Suppressor macrophage (primary cell): ENCODE data around the gene B3GNT2.

ENCODE experiments used
- DNase-seq, 4 experiments: peaks; one replicate each; pipeline ENCODE4 v3.0.0-alpha.2; 2020 to 2022

Gene B3GNT2

DNA sequence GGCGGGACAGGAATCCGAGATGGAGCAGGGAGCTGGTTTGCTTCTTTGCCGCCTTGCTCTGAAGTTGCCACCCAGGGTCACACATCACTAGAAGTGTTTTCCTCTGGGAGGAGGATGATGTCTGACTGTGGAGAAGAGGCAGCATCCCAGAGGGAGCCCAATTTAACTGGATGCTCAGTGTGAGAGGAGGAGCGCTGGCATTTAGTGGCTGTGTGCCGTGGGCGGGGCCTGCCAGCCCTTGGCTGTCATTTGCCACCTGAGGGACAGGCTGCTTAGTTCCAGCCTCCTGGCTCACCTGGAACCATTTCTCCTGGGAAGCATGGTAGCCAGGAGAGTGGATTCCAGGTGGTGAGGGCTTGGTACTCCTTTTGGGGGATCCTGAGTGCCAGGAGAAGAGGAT is 9.6 kb downstream of the B3GNT2 start:
- no peak for DNase-seq

DNA sequence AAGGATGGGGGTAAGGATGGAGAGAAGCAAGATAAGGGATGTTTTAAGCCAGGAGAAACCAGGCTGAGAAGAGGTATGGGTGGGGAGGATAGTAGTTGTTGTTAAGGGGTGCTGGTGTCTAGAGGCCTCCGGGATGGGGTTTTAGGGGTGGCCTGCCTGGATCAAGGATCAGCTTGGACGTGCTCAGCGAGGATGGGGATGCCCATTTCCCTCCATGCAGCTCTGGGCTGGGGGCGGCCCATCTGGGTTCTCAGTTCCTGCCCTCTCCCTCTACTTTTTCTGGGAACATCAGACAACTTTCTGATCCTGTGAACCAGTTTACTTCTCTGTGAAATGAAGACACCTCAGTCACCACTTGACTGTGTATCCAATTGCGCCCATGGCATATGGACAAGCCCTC is 10.1 kb downstream of the B3GNT2 start:
- DNase-seq = no peak

DNA sequence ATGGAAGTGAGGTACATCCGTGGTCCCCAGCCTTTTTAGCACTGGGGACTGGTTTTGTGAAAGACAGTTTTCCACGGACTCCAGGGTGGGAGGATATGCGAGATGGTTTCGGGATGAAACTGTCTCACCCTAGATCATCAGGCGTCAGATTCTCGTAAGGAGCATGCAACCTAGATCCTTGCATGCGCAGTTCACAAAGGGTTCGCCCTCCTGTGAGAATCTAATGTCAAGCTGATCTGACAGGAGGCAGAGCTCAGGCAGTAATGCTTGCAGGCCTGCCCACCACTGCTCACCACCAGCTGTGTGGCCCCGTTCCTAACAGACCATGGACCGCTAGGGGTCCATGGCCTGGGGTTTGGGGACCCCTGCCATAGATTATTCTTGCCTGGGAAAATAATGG is 11.6 kb downstream of the B3GNT2 start:
- DNase-seq = no peak

DNA sequence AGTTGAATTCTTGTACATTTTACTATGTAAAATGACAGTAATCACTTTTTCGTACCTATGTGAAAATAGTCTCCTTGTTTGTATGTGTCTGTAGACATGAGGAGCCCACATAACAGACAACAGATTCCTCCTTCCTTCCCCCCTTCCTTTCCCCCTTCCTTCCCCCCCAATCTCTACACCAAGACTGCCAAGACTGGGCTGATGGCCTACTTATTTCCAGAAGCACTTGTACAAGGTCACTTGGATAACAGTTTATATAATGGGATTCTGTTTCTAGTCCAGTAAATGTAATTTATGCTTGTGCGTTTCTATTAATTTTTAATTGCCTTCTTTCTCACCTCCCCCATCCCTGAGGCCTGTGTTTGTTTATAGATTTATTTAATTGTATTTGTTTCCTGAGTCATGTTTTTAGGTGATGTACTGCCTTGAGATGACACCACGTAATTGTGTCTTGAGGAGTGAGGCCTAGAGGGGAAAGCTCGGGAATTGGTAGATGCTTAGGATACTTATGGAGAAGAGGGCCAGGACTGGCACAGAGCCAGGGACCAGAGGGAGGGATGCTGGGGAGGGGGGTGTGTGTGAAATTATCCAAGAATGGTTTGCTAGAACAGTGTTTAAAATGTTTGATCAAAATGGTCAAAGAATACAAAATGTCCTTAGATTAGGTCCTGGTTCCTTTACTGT is 12.3 kb downstream of the B3GNT2 start:
- DNase-seq = no peak

DNA sequence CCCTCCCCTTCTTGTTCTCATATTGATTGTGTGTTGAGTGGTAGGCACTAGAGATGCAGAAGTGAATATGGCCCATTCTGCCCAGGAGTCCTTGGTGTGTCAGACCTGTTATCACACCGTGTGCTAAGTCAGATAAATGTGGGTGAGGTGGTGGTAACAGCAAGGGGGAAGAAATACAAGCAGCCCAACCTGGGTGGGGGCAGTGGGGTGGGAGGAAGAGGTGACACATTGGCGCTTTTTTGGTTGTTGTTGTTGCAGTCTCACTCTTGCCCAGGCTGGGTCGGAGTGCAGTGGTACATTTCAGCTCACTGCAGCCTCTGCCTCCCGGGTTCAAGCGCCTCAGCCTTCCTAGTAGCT is 12.8 kb downstream of the B3GNT2 start:
- DNase-seq = no peak

DNA sequence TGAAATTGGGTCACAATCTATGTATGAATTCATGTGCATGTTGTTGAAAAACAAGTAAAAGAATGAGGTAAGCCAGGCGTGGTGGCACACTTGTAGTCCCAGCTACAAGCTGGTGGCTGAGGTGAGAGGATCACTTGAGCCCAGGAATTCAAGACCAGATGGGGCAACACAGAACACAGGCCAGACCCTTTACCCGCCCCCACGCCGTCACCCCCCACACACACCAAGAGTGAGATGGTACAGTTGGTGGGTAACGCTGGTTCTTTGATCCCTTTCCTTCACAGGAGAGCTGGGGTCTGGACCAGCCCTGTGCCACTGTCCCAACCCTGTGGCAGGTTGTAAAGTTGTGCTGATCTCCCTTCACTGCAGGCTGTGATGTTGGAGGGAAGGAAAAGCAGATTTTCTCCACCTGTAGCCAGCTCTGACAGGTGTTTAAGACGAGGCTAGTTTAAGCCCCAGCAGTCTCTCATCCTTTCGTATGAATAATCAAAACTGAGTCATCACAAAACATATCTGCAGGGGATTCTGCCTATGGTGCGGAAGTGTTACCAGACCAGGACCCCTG is 13.6 kb downstream of the B3GNT2 start:
- DNase-seq = no peak

DNA sequence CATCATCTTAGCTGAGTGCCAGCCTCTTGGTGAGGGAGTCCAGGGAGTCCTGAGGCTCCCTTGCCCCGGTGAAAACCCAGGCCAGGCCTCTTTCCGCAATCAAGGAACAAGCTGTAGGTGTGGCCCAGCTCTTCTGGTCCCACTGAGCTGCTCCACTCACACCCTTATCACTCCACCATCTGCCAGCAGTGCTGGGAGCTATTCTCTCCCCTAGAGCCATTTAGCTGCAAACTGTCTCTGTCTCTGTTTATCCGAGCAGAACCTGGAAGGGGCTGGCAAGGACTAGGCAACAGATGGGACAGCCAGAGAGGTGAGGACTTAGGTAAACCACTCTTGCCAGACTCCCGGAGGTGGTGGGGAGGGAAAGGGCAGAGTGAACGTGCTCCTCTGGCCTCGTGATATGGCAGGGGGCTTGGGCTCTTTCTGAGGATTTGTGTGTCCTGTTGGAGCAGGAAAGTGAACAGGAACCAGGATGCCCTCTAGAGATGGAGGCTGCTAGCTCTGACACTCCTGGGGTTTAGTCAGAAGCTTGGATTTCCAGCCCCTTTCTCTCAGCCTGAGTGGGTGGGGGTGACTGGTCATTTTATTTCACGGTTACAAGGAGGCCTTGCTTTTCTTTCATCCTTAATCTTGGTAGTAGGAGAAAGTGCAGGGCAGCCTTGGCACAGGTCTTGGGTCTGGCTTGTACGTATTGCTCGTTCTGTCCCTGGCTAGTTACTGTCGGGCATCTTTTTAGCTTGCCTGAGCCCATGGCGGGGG is 19.6 kb downstream of the B3GNT2 start:
- DNase-seq = peak in 3 of 4 experiments; percentile 46 to 54 (median 46)

DNA sequence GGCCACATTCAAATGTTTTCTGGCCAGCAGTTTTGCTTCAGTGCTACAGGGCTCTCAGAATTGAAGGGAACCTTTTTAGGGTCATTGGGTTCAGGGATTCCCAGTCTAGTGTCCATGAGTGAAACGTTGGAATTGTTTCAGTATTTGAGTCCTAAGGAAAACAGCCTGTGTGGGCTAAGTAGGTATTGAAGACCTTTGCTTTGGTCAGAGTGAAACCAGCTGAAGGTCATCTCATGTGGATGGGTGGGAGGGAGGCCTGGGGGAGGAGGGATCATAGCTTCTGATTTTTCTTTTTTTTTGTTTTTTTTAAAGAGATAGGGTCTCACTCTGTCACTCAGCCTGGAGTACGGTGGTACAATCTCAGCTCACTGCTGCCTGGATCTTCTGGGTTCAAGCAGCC is 20.2 kb downstream of the B3GNT2 start:
- no peak for DNase-seq

DNA sequence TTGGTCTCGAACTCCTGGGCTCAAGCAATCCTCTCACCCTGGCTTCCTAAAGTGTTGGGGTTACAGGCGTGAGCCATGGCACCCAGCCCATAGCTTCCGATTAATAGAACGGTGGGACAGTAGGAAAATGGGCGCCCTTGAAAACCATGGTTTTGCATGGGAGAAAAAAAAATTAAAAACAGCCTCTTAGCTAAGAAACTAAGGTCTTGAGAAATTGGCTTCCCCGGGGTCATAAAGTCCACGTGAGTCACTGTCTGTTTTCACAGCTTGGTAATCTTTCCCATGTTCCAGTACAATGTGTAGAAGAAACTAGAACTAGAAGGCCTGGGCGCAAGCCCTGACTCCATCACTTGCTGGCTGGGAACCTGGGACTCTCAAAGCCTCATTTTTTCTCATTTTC is 20.7 kb downstream of the B3GNT2 start:
- peak; percentile 60 to 77 (median 71) for DNase-seq

DNA sequence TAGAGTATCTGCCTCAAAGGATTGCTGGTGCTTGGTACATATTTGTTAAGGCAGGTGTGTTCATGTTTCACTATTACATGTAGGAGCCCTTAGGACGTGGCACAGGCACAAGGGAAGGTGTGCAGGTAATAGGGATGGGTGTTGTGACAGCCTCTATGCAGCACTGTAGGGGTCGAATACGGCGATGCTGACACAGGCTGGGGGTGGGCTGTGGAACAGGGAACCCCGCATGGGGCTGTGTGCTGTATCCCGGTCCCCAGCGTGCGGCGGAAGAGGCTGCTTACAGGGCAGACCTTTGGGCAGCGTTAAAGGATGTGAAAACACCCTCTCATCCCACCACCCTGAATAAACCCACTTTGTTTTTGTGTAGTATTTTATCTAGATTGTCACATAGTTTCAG is 21.5 kb downstream of the B3GNT2 start:
- no peak for DNase-seq

DNA sequence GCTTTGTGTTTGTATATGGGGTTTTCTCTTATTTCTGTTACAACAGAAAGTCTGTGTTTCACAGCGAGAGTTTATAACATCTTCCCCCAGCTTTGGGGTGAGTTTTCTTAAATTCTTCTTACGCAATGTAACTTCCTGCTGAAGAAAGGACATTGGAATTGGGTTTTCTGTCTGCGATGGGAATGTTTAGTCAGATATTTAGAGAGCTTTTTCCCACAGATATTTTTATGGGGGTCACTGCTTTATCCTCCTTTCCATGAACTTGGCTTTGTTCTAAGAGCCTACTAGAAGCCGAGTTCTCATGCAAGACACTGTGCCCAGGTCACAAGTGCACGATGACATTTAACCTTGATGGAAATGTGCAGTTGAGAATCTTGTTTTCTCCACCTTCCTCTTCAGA is 22.1 kb downstream of the B3GNT2 start:
- DNase-seq = peak in 2 of 4 experiments; percentile 49 to 63

DNA sequence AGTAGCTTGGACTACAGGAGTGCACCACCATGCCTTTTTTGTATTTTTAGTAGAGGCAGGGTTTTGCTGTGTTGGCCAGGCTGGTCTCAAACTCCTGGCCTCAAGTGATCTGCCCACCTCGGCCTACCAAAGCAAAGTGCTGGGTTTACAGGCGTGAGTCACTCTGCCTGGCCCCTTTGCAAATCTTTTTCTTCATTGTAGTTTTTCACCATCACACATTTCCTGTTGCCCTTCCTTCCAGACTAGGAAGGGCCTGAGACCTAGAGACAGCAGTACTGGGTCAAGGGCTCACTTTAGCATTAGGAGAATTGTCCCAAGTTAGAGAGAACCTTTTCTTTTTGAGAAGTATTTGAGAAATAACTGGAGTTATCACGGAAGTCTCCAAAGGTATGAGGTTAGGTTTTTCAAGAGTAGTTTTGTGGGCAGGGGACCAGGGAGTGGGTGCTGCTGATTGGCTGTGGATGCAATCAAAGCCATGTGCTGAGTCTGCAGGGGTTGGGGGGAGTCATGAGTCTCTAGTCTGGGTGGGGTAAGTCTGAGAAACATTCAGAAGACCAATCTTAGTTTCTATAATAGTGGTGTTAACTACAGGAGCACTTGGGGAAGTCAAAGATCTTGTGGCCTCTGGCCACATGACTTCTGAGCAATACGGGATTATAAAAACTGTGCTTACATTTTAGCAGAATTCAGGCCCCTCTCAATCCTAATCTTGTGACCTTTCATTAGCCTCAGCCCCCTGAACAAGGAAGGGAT is 23.7 kb downstream of the B3GNT2 start:
- peak; percentile 51 to 78 (median 68) for DNase-seq

DNA sequence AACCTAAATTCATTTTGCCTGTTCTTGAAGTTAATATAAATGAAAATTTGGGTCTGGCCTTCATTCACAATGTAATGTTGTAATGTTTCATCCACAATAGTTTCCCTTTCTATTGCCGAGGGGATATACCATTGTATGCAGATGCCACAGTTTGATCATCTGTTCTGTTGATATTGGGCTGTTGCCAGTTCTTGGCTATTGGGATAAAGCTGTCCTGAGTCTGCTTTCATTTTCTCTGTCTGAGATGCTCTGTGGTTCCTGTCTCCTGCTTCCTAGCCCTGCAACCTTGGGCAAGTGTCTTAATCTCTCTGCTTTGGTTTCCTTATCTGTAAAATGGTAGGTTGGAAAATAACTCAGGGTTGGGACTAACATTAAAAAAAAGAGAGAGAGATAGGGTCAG is 25.2 kb downstream of the B3GNT2 start:
- no peak for DNase-seq

DNA sequence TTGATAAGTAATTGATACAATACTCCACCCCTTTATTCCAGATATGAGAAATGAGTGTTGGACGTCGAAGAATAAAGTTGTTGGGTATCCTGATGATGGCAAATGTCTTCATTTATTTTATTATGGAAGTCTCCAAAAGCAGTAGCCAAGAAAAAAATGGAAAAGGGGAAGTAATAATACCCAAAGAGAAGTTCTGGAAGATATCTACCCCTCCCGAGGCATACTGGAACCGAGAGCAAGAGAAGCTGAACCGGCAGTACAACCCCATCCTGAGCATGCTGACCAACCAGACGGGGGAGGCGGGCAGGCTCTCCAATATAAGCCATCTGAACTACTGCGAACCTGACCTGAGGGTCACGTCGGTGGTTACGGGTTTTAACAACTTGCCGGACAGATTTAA is 26.3 kb downstream of the B3GNT2 start:
- peak in 3 of 4 experiments; percentile 47 to 66 (median 60) for DNase-seq

DNA sequence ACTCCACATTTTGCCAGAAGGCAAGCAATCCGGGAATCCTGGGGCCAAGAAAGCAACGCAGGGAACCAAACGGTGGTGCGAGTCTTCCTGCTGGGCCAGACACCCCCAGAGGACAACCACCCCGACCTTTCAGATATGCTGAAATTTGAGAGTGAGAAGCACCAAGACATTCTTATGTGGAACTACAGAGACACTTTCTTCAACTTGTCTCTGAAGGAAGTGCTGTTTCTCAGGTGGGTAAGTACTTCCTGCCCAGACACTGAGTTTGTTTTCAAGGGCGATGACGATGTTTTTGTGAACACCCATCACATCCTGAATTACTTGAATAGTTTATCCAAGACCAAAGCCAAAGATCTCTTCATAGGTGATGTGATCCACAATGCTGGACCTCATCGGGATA is 26.8 kb downstream of the B3GNT2 start:
- DNase-seq = no peak

DNA sequence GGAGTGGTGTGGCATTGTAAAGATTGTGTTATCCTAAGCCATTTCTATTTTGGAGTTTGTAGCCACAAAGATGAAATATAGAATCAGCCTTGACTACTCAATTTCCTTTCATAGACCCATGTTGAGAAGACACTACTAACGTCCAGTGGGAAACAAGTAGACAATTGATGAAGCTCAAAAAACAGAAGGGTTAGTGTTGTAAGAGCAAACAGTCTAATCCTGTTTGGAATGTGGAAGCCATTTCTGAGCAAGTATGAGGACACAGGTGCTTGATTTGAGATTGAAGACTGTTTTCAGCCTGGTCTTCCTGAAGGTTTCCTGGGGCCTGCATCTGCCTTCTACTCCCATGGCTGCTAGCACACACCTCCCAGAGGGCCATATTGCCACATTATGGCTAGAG is 29.1 kb downstream of the B3GNT2 start:
- no peak for DNase-seq

DNA sequence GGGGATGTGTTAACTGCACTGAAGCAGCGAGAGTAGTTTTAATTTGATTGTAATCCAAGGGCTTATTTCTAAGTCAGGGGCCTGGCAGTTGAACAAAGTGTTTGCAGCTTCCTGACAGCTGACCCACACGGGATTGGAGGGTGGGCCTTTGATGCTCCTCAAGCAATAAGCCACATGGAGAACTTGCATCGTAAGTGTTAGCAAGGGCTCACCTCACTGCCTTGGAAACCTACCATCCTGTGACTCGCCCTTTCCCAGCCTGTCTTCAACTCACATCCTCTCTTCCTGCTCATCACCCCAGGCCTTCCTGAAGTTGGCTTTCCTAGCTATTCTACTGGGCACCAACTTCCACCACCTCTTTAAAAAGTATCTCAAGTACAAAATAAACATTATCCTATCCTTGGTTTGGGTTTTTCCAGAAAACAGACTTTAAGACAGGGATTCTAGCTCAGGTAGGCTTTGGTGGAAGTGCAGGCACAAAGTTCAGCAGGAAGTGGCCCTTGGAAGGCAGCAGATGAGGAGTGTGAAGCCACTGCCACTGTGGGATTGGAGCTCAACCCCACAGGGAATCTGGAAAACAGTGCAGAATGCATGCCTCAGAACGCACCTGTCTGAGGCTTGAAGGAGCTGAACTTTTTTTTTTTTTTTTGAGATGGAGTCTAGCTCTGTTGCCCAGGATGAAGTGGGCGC is 31.6 kb downstream of the B3GNT2 start:
- DNase-seq = no peak

DNA sequence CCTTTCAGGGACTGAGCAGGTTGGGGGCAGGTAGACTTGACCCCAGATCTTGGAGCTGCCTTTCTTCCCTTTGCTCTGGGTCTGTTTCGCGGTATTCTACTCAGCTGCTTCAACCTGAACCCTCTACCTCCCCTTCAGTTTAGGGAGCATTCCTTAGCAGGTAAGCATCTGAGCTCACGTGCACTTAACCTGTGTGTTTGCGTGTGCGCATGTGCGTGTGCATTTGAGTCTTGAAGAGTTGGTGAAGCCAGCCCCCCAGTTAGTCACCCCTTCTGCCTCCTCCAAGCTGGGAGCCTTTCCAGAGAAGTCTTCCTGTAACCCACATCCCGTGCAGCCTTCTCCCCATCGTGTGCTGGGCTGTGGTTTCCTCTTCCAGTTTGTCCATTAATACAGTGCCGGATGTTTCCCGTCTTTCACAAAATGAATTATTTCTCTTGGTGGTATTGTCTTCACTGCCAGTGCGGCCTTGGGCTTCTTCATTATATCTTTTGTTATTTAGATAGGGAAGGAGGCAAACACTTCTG is 33.2 kb downstream of the B3GNT2 start:
- DNase-seq = peak in 3 of 4 experiments; percentile 34 to 49 (median 37)

DNA sequence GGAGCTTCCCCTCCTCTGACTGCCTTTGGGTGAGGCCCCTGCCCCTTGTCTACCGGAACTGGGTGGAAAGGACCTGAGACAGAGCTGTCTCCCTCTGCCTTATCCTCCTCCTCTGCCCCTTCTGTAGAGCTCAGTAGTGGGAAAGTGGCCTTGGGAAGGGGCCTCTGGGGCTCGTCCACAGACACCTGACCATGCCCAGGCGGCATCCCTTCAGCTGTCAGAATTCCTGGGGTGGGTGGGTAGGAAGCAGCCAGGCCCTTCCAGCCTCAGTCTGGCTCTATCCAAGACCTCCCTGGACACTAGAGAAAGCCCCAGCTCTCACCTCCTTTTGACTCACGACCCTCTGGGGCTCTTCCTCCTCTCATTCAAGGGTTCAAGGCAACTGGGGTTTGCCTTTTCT is 35.6 kb downstream of the B3GNT2 start:
- no peak for DNase-seq

DNA sequence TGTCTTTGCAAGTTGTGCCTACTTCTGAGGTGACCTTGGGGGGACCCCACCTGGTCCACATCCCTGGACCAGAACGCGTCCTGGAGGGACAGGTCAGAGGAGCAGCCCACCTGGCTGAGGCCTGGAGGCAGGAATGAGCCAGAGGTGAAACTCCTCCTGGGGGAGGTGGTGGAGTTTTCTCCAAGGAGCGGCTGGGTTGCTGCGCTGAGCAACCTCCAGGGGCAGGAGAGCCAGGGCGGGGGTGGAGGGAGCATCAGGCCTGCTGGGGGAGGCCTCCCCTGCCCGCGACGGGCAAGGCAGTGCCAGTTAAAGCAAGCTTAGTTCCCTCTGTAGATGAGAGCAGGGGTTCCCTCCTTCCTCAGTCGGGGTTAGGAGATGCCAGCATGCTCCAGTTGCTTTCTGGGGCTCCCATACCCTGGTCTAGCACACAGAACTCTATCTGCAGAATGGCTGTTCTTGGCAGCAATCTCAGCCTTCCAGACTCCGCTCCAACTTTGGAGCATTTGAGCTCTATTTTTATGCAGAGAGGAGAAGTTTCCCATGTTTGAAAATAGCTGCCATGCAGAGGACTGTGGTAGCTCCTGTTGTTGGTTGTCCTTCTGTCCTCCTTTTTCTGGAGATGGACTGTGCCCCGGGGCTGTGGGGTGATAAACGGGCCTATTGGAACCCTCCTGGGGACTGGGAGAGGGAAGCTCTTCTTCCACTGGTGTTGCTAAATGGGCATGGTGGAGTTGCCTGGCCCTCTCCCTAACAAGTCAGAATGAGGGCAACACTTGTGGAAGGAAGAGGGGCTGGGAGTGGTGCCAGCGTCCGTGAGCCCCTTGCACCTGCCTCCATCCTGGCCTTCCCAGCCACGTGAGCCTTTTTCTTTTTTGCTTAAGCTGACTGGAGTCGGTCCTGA is 39.1 kb downstream of the B3GNT2 start:
- DNase-seq = no peak

DNA sequence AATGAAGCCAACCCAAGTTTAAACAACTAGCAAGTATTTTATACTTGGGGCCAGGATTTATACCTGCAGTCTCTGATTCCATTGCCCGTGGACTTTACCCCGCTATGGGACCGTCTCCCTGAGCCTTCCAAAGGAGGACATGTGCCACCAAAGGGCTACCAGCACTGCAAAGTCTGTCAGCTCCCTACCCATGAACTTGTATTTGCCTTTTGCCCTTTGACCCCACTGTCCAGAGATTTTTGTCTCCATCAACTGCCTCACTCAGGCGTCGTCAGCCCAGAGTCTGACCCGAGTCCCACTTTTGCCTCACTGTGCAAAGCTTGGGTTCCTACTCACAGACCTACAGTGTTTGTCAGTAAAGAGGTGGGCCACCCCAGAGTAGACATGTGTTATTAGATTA is 40.6 kb downstream of the B3GNT2 start:
- DNase-seq = no peak
